ENCODE measurements around the gene RECQL.

DNA sequence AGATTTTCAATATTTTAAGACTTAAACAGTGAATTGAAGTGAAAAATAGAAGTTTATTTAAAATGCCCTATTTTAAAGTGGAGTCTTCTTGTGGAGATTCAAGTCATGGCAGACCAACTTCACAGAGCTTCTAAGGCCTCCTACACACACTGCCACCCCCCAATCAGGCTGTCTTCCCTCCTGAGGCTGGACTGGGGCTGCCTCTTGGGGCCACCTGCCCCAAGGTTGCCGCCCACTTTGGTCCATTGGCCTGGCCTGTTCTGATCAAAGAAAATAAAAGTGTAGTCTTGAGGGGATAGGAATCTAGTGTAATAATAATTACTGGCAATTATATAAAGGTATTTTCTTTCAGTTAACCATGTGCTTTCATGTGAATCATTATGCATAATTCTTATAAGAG lies 1.4 kb upstream of the RECQL start:
- TF ChIP-seq EP300 (IDR thresholded peaks at IDR 0.05; ENCODE audit: borderline replicate concordance in 1 of 2, low read depth in 1 of 2, low read length in 1 of 2) (no peak), ELF1 (IDR thresholded peaks at IDR 0.05) (no peak), EZH2phosphoT487 (IDR thresholded peaks at IDR 0.05; ENCODE audit: borderline replicate concordance, low read depth) (no peak), CHD2 (IDR thresholded peaks at IDR 0.05; ENCODE audit: low read length, partially characterized antibody) (no peak), FOSL2 (IDR thresholded peaks at IDR 0.05; ENCODE audit: borderline replicate concordance, low read depth) (no peak), MAX (IDR thresholded peaks at IDR 0.05; ENCODE audit: low read depth) (no peak), TEAD4 (IDR thresholded peaks at IDR 0.05; ENCODE audit: borderline replicate concordance, insufficient read depth) (no peak), YY1 (IDR thresholded peaks at IDR 0.05; ENCODE audit: low read depth) (no peak), MEF2A (IDR thresholded peaks at IDR 0.05; ENCODE audit: borderline replicate concordance, low read depth) (no peak), POLR2AphosphoS5 (IDR thresholded peaks at IDR 0.05; ENCODE audit: low read depth, low read length) (no peak)
- TF ChIP-seq, protein P1, sequence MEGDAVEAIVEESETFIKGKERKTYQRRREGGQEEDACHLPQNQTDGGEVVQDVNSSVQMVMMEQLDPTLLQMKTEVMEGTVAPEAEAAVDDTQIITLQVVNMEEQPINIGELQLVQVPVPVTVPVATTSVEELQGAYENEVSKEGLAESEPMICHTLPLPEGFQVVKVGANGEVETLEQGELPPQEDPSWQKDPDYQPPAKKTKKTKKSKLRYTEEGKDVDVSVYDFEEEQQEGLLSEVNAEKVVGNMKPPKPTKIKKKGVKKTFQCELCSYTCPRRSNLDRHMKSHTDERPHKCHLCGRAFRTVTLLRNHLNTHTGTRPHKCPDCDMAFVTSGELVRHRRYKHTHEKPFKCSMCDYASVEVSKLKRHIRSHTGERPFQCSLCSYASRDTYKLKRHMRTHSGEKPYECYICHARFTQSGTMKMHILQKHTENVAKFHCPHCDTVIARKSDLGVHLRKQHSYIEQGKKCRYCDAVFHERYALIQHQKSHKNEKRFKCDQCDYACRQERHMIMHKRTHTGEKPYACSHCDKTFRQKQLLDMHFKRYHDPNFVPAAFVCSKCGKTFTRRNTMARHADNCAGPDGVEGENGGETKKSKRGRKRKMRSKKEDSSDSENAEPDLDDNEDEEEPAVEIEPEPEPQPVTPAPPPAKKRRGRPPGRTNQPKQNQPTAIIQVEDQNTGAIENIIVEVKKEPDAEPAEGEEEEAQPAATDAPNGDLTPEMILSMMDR (IDR thresholded peaks at IDR 0.05): no peak

All from SK-N-SH (cell line).